ENCODE data around the gene ABLIM2.

ABLIM2 gene

GRCh38 chr4:8194306-8195242 is 36.0 kb upstream of the ABLIM2 start:
- FAIRE-seq: no peak
- DNase-seq (ENCODE audit: insufficient read length, low spot score): no peak

- DNase-seq (ENCODE audit: insufficient read length, low spot score) (no peak), FAIRE-seq (peak; percentile 86)
Measured at GRCh38 chr4:8192748-8193738, 34.4 kb upstream of the ABLIM2 start.

- DNase-seq (ENCODE audit: insufficient read length, low spot score) (peak; percentile 82), FAIRE-seq (peak; percentile 88)
Measured at GRCh38 chr4:8191136-8191747, 32.6 kb upstream of the ABLIM2 start.

GRCh38 chr4:8189551-8190466 is 31.2 kb upstream of the ABLIM2 start:
- no peak for FAIRE-seq
- DNase-seq (ENCODE audit: insufficient read length, low spot score): no peak

GRCh38 chr4:8188743-8189550 is 30.3 kb upstream of the ABLIM2 start:
- no peak for FAIRE-seq

GRCh38 chr4:8188085-8188484 is 29.5 kb upstream of the ABLIM2 start:
- DNase-seq (ENCODE audit: insufficient read length, low spot score): no peak
- FAIRE-seq: peak; percentile 70

More at GRCh38 chr4:8188743-8189550, 30.3 kb upstream of the ABLIM2 start:
- DNase-seq (ENCODE audit: insufficient read length, low spot score): no peak

GRCh38 chr4:8185930-8186329 is 27.3 kb upstream of the ABLIM2 start:
- no peak for DNase-seq (ENCODE audit: insufficient read length, low spot score)
- FAIRE-seq: no peak

GRCh38 chr4:8185295-8185694 is 26.7 kb upstream of the ABLIM2 start:
- DNase-seq (ENCODE audit: insufficient read length, low spot score): no peak
- no peak for FAIRE-seq

GRCh38 chr4:8184061-8184460 is 25.4 kb upstream of the ABLIM2 start:
- FAIRE-seq: peak; percentile 73
- no peak for DNase-seq (ENCODE audit: insufficient read length, low spot score)

GRCh38 chr4:8182858-8183725 is 24.5 kb upstream of the ABLIM2 start:
- FAIRE-seq (peak; percentile 36), DNase-seq (ENCODE audit: insufficient read length, low spot score) (peak; percentile 86)

GRCh38 chr4:8182294-8182693 is 23.7 kb upstream of the ABLIM2 start:
- DNase-seq (ENCODE audit: insufficient read length, low spot score) (no peak), FAIRE-seq (no peak)

GRCh38 chr4:8181844-8182243 is 23.2 kb upstream of the ABLIM2 start:
- no peak for FAIRE-seq

GRCh38 chr4:8181119-8181518 is 22.5 kb upstream of the ABLIM2 start:
- FAIRE-seq (no peak), DNase-seq (ENCODE audit: insufficient read length, low spot score) (no peak)

More at GRCh38 chr4:8181844-8182243, 23.2 kb upstream of the ABLIM2 start:
- DNase-seq (ENCODE audit: insufficient read length, low spot score): no peak

GRCh38 chr4:8180310-8181093 is 21.9 kb upstream of the ABLIM2 start:
- DNase-seq (ENCODE audit: insufficient read length, low spot score): no peak
- FAIRE-seq: peak; percentile 96

- DNase-seq (ENCODE audit: insufficient read length, low spot score) (no peak), FAIRE-seq (no peak)
Measured at GRCh38 chr4:8179771-8180170, 21.2 kb upstream of the ABLIM2 start.

- no peak for DNase-seq (ENCODE audit: insufficient read length, low spot score)
- no peak for FAIRE-seq
Measured at GRCh38 chr4:8179074-8179473, 20.5 kb upstream of the ABLIM2 start.

- no peak for FAIRE-seq
- DNase-seq (ENCODE audit: insufficient read length, low spot score): no peak
Measured at GRCh38 chr4:8177956-8178355, 19.3 kb upstream of the ABLIM2 start.
